GM19452 (cell line): ENCODE data around the gene HSPA2.

Experiments
- ATAC-seq: cut with Tn5 transposase; IDR thresholded peaks from one replicate; pipeline ENCODE4 v1.9.1; 2021; ENCODE audit not compliant: unreplicated experiment

Gene HSPA2

DNA sequence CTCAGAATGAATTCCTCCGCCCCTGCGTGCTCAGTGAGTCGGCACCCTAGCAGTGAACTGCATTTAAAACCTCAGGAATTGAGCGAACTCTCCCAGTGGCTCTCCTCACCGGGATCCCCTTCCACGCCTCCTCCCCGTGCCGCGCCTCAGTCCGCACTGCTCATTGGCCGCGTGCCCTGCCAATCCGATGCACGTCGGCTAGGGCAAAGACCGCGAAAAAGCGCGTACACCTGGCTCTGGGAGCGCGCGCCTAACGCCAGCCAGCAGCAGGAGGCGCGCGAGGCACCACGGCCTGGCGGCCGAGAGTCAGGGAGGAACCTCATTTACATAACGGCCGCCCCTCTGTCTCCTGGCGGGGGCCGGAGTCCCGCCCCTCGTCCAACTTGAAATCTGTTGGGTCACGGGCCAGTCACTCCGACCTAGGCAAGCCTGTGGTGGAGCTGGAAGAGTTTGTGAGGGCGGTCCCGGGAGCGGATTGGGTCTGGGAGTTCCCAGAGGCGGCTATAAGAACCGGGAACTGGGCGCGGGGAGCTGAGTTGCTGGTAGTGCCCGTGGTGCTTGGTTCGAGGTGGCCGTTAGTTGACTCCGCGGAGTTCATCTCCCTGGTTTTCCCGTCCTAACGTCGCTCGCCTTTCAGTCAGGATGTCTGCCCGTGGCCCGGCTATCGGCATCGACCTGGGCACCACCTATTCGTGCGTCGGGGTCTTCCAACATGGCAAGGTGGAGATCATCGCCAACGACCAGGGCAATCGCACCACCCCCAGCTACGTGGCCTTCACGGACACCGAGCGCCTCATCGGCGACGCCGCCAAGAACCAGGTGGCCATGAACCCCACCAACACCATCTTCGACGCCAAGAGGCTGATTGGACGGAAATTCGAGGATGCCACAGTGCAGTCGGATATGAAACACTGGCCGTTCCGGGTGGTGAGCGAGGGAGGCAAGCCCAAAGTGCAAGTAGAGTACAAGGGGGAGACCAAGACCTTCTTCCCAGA is at the start of gene HSPA2:
HSPA2 (plus strand) TSS at position 534 of the 995 bp plus-strand sequence; CDS start at position 643, 109 bp downstream.
- peak; percentile 95 for ATAC-seq

DNA sequence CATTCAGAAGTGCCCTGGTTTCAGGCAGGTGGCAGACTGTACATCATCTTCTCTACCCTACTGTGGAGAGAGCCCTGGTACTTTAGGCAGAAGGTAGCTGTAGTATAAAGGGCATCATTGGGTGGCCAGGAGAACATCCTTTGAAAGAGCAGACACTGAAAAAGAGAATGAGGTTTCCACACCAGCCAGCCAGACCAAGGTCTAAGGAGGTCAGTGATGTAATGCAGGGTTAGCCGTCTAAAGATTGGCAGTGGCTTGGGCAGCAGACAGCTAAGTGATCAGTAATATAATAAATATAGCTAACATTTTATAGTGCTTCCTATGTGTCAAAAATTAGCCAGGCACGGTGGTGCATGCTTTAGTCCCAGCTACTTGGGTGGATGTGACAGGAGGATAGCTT is 48.9 kb upstream of the HSPA2 start:
- no peak for ATAC-seq

DNA sequence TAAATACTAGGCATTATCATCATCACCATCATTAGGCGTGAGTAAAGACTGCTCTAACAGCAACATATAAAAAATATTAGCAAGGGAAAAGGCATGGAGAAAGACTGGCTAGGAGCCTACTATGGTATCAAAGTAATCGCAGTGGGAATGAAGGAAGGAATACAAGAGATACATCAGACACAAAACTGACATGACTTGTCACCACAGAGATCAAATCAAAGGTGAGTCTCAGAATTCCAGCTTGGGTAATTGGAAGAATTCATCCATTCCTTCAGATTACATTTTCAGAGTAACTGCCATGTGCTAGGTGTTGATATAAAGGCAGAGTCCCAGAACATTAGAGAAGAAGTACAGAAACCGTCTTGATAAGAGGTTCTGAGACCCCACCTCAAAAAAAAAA is 47.1 kb upstream of the HSPA2 start:
- ATAC-seq = no peak

DNA sequence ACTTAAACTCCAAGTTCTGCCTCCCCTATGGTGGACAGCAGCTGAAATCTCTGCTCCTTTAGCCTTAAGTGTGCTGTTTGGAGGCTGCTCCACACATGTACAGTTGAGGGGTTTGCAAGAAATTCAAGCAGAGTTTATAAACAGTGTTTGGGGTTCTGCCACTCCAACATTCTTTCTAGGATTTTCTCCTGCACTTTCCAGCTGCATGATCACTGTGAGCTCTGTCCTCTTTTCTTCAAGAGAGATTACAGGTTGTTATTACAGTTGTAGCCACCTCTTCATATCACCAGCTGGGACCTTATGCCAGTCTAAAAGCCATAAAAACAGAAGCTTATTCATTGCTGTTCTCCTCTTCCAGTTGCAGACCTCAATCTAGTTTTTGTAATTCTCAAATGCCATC is 45.3 kb upstream of the HSPA2 start:
- ATAC-seq = no peak

DNA sequence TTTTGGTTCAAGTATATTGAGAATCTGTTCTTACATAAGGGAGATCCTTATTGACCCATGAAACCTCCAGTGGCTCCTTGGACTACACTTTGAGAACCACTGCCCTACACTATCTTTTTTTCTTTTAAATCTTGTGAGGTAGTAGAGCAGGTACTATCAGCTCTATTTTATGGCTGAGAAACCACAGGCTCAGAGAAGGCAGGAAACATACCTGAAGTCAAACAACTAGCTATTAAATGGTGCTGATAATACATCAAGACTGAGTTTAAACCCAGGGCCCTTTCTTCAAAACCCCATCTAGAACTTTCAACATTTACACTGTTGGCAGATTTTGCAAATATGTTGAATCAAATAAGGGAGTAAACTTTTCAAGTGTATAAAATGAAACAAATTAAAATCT is 43.8 kb upstream of the HSPA2 start:
- ATAC-seq = no peak

DNA sequence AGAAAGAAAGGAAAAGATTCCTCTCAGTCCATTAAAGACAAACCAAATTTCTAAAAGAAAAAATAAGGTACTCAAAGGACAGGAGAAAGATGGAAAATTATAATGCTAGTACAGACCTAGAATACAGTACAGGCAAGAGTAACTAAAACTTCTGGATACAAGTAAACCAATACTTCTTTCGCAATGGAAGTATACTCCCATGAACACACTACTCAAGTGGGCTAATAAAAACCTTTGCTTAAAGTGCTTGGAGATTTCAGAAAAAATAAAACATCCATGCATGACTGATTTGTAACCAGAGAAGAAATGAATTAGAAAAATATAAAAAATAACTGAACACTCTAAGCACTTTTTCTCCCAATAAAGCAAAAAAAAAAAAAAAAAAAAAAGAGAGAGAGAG is 40.5 kb upstream of the HSPA2 start:
- no peak for ATAC-seq

DNA sequence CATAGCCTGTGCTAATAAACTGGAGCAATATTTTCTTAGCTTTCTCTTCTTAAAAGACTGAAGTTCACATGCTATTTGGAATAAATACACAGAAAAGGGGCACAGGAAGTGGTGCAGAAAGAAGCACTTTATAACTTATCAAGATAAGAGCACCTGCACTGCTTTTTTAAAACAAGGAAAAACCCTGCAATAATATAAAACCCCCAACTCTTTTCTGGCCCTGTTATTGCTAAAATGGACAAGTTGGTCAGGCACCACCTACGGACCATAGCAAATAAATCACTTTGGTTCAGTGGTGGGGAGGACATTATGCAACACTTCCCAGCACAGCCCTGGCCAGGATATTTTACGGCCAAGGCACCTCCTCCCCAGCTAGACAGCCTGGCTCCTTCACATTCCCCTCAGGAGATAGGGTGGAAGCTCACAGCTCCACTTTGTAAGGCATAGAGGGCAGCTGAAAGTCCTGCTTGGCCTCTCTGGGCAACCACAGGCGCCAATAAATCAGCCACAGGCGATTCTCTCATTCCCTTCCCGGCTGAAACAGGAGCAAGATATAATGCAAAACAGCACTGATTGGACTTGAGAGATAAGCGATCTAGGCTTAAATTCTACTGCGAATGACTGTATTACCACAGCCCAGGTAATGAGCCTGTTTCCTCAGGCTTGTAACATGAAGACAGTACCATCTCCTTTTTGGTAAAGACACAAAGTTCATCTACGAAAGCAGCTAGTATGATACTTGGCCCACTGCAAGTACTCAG is 39.0 kb upstream of the HSPA2 start:
- no peak for ATAC-seq

DNA sequence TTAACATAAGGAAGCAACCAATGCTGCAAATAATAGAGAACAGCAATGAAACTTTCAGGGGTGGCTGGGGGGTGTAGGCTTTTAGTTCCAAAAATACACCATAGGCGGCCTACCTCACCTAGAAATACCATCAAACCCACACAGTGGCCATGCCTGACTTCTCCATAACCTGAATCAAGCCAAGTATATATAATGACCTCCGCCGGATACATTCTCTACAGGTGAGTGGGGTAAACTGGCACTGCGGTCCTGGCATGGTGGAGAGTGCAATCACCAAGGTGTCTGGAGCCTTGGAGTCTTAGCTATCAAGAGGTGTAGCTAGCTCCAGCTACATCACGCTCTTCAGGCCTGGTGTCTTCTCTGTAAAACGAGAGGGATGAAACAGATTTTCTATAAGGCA is 38.1 kb upstream of the HSPA2 start:
- ATAC-seq = no peak

DNA sequence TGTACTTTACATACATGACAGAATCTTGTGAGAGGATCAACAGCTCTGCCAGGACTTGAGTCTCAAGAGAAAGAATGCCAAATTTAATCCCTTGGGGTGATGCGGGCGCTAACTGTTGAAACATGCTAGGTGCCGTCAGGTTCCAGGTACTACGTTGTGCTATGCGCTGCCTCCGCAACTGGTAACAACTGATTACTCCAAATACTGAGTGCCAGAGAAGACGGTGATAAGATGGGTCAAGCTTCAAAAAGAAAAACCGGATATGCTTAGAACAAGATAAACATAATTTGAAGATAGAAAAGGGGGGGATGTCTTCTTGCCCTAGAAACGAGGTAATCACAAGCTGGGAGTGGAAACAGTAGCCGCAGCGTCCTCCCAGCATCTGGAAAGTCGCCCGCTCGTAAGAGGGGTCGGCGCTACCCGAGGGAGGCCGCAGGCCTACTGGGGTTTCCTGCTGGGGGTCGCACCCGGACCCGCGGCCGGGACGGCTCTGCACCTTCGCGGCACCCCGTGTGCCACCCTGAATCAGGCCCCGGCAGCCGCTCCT is 37.6 kb upstream of the HSPA2 start:
- no peak for ATAC-seq

DNA sequence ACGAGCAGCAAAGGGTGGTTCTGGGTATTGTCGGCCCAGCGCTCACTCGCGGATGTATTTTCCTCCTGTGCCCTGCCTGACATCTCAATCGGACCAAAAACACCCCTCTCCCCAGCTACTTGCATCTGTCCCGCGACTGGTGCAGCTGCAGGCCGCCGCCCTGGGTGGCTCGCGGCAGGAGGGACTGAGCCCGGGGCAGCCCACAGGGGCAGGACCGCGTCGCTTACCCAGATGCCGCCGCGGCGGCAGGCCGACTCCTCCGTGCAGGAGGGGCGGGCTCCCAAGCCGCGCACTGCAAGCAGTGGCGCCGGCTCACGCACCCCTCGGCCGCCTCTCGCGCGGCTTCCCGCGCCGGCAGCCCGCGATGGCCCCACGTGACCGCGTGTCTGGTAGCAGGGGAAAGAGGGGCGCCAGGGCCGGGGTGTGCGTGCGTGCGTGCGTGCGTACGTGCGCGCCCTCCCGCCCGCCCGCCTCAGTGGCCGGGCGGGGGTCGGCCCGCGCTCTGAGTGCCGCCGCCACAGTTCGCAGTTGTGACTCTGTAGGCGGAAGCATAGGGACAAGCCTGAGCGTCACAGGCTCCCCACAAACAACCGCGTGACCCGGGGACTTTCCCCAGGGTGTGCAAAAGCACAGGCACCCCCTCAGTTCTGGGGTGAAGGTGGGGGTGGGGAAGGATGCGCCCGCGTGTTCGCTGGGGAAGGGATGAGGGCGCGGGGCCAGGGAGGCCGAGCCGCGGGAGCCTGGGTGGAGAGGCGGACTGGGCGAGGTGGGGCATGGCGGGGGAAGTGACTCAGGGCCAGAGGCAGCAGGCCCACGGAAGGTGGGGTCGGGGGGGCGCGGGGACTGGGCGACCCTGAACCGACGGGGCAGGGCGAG is 36.9 kb upstream of the HSPA2 start, which contains the start of gene ZBTB25:
ZBTB25 (minus strand) TSS at position 405 of the 876 bp plus-strand sequence. CDS start 13,305 bp downstream, outside the sequence.
- ATAC-seq = peak; percentile 60

DNA sequence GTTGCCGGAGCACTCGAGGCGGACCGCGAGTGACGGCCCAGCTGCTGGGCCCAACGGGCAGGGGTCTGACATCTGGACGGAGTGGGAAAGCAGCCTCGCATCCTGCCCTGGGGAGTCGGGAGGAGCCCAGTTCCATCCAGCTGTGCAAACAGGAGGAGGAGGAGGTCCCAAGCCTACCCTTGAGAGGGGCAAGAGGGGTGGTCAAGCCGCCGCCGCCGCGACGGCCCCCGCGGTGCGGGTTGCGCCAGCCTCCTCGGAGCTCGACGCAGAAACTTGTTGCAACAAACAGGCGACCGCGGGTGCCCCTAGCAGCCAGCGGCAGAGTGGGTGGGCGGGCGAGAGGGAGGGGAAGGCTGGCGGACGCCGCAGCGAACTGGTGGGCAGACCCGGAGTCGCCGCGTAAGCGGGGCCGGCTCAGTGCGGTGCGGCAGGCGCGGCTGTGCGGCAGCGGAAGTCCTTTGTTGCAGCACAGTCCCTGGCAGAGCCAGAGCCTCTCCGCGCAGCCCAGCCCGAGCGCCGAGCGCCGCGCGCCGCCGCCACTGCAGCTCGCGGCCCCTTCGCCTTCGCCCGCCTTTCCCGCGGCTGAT is 36.1 kb upstream of the HSPA2 start, which contains the start of gene ZBTB1:
ZBTB1 (plus strand) TSS at position 461 of the 587 bp plus-strand sequence. CDS start 16,735 bp downstream, outside the sequence.
- peak; percentile 23 for ATAC-seq

DNA sequence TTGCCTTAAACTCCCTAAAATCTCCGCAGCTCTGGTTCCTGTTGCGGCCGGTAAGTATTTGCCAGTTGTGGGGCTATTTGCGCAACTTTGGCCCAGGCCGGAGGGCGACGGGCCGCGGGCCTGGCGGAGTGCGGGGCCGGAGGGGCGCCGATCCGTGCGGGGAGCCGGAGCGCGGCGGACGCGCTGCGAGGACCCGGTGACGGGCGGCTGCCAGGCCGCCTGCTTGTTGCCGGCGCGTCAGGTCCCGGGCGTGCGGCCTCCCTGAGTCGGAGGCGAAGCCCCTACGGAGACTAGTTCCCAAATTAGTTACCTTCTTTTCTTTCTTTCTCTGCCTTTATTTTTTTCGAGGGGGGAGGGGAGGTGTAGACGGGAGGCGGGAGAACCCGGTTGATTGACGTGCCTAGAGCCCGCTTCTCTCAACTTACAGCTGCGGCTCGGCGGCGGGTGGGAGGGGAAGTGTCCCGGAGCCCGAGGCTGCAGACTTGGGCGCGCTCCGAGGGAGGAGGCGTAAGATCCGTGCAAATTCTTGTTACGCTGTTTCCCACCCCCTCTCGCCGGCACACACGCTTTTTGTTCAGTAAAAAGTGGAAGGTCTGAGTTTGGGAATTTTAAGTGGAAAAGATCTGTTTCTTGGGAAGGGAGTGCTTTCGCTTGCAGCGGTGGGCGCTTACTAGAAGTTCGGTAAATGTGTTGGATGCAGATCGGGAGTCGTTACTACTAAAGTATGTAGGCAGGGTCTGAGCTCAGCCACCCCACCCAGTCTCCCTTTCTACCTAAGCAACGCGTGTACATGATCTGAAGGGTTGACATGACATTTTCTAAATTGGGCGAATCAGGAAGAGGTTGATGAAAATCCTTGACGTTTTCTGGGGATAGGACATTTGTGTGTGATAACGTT is 35.4 kb upstream of the HSPA2 start:
- ATAC-seq = peak; percentile 23

DNA sequence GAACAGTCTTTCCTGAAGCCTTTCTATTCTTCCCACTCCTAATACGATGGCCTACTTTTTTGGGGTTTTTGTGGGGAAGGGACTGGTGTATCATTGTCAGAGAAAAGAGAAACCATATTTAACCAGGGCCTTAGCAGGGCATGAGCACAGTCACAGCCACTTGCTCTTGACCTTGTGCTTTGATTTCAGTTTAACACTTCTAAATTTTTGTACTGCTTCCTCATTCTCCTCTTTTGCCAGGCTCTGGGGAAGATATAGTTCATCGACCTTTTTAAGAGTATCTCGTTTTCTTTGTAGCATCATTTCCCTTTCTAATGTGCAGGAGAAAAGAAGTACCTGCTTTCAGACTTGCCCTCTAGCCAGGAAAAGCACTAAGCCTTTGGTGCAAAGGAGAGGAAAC is 33.8 kb upstream of the HSPA2 start:
- no peak for ATAC-seq

DNA sequence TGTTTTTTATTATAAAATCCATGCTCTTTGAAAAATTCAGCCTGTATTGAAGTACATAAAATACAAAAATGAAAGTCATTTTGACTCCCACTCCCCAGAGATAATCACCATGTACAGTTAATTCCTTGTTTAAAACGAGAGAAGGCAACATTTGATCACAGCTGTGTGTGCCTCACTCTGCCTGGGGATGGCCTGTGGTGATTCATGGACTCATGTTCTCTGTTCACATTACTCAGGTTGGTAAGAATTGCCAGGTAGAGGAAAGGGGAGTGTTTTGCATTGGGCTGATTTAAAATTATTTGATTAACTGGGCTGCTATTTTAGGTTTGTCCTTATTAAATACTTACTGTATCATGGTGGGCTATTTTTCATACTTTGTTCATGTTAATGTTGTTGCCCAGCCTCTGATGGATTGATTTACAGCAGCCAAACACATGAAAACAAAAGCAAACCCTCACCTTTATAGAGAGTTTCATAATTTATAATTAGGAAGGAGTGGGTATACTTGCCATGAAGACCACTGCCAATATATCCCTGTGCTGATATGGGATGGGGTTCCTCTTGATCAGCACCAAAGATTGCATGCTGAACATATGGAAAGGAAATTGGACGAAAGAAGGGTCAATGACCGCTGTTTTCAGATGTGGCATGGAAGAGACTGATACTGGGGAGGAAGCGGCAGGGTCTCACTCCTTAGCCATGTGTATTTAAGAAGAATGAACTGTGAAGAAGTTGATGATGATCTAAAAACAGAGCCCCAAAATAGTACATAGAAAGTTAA is 33.0 kb upstream of the HSPA2 start:
- ATAC-seq = no peak

DNA sequence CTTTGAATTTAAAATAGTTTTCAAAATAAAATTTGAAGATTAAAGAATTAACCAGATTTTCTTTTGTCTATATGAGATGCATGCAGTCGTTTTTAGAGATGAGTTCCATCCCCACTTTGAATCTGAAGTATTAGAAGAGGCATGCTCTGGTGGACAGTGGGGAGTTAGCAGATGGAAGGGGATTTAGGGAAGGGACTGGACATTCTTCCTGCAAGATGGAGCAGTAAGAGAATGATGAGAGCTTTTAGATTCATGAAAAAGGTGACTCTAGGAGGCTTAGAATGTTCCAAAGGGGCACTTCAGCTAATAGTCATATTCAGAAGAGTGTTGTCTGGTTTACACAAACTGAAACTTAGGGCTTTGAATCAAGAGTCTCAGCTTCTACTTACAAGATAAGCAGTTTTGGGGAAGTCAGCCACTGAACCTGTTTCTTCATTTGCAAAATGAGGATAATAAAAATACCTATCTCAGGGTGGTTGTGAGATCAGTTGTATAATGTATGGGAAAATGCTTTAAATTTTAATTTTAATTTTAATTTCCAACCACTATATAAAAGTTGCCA is 32.2 kb upstream of the HSPA2 start:
- no peak for ATAC-seq

DNA sequence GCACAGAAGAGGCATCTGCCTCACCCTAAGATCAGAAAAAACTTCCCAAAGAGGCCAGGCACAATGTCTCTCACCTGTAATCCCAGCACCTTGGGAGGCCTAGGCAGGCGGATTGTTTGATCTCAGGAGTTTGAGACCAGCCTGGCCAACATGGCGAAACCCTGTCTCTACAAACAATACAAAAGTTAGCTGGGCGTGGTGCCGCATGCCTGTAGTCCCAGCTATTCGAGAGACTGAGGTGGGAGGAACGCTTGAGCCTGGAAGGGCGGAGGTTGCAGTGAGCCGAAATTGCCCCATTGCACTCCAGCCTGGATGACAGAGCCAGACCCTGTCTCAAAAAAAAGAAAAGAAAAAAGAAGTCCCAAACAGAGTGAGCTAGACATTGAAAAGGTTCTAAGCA is 31.5 kb upstream of the HSPA2 start:
- ATAC-seq = no peak

DNA sequence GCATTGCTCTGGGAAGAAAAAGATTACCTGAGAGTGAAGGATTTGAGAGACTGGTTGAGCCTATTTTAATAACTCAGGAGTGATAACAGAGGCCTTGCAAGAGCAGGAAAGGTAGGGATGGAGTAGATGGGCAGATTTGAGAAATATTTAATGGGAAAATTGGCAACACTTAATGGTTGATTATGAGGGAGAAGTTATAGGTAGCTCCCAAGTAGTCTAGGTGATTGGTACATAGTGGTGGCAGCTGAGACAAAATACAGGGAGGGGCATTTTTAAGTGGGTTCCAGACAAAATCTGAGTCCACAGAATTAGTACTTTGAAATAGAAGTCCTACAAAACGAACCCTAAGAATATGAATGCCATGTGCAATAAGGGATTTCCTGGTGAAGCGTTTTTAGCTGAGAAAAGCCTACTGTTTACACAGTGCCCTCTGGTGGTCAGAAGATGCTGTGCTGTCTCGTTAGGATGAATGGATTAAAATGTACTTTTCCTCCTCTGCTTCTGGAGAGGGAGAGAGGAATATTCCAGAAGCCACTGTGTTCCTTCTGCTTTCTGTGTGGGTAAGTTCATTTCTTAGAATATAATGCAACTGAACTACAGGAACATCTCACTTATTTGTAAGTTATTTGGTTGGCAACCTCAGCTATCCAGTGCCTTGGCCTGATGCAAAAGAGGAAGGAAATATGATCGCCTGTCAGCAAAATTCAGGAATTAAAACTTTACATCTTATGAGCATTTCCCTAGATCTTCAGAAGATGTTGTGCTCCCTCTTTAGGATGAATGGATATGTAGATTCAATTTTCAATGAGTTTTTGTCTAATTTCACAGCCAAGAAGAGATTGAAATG is 29.5 kb upstream of the HSPA2 start:
- ATAC-seq = peak; percentile 36
